ENCODE results near the gene OSBPL10.

OSBPL10 gene

GRCh38 chr3:31763731-31764130, 217.3 kb downstream of the OSBPL10 start:
- DNase-seq = no peak

GRCh38 chr3:31762888-31763351, 218.1 kb downstream of the OSBPL10 start:
- no peak for DNase-seq

GRCh38 chr3:31762097-31762764, 218.8 kb downstream of the OSBPL10 start:
- no peak for DNase-seq

- DNase-seq = no peak
These were observed 220.4 kb downstream of the OSBPL10 start for GRCh38 chr3:31760654-31761053.

DNA sequence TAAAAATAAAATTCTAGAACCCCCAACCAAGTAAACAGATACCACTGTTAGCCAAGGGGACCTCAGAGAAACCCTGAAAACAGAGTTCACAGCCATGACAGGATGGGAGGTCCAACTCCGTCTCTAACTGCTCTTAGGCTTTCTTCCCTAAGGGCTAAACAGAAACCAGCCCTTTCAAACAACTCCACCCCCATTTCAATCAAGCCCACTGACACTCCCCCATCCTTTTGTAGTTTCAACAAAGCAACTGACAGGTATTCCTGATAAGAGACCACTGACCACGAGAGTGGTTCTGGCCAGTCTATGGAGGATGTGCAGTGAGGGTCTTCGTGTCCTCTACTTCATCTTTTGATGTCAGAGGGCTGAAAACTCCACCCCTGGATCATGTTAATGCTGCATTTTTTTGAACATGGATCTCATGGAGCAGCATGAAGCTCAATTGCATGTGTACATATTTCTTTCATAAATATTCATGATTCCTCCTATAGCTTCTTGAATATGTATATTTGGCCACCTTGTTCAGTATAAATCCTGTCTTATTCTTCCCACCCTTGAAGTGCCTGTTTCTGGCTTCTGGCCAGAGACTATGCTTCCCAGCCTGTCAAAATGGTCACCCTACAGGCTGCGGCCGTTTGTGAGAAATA, 222.6 kb downstream of the OSBPL10 start:
- no peak for DNase-seq

- no peak for DNase-seq
These were observed 225.0 kb downstream of the OSBPL10 start for GRCh38 chr3:31755926-31756658.

- no peak for DNase-seq
These were observed 226.3 kb downstream of the OSBPL10 start for GRCh38 chr3:31754575-31755278.

GRCh38 chr3:31753050-31753425, 228.0 kb downstream of the OSBPL10 start:
- no peak for DNase-seq

- no peak for DNase-seq
These were observed 228.6 kb downstream of the OSBPL10 start for GRCh38 chr3:31752305-31753049.

- DNase-seq = no peak
These were observed 230.7 kb downstream of the OSBPL10 start for GRCh38 chr3:31750341-31750740.

DNA sequence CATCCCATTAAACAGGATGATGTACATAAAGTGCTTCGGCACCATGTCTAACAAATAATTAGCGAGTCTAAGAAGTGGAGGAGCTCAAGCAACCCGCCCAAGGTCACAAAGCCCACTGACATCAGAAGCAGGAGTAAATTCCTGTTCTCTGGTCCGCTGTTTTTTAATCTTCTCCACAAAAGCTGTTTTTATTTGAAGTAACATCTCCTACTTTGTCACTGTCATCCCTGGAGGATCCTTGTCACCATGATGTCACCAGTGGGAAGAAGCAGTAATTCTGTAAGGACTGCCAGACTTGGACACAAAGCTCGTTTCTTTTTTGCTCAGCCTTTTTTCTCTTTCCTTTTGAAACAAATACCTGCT, 232.1 kb downstream of the OSBPL10 start:
- DNase-seq = no peak

- no peak for DNase-seq
These were observed 232.7 kb downstream of the OSBPL10 start for GRCh38 chr3:31748281-31748932.

DNA sequence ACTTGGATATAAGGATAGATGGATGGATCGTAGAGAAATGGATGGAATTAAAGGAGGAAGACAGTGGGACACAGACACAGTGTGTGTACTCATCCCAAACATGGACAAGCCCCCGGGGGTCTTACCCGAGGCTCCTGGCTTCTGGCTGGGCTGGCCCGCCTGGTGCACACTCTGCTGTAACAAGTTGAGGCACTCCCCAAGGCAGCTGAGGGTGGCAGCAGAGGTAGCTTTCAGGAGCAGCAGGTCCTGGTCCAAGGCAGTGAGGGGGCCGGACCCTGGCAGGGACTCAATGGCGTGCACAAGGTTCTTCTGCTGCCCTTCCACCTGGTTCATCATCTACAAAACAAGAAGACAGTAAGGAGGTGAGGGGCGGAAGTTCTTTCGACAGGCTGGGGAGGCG, 233.3 kb downstream of the OSBPL10 start:
- no peak for DNase-seq

DNA sequence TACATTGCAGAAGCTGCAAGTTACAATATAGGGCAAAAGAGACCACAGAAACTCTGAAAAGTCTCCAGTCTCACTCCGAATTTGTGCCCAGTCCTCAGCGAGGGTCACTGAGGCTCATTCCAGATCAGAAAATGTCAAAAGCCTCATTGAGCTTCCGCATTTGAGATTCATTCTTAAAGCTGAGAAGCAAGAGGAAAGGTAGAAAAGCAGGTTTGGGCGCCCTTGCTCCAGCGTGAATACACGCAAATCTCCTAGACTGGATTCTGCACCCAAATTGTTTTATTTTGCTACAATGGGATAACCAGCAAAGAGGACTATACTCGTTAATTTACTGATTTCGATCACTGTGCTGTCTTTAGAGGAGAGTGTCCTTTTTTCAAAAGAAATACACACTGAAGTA, 236.1 kb downstream of the OSBPL10 start:
- DNase-seq = no peak

- no peak for DNase-seq
These were observed 237.6 kb downstream of the OSBPL10 start for GRCh38 chr3:31743331-31744089.

DNA sequence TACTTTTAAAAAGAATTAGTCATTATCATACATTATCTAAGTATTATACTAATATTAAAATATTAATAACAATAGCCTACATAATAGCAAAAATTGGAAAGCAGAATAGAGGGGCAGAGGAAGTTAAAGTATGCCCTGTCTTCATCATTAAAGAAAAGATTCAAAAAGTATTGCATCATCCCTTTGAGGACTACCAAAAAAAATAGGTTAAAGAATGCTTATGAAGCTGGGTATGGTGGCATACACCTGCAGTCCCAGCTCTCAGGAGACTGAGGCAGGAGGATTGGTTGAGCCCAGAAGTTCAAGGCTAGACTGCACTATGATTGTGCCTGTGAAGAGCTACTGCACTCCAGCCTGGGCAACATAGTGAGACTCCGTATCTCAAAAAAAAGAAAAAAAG, 240.7 kb downstream of the OSBPL10 start:
- DNase-seq = no peak

DNA sequence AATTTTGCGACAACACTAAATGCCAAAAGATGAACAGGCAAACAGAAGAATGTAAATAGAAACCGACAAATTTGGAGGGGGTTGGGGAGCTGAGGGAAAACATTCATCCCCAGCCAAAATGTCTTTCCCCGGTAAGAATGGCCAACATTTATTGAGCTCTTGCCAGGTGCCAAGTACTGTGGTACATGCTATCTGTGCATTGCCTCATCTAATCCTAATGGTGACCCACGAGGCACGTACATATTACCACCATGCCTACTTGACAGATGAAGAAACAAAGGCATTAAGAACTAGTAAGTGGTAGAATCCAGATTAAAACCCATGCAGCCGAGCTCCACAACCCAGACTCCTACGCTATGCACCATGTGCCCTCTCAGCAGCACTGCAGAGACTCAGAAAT, 242.7 kb downstream of the OSBPL10 start:
- DNase-seq = no peak

- no peak for DNase-seq
These were observed 245.4 kb downstream of the OSBPL10 start for GRCh38 chr3:31735667-31736066.

DNA sequence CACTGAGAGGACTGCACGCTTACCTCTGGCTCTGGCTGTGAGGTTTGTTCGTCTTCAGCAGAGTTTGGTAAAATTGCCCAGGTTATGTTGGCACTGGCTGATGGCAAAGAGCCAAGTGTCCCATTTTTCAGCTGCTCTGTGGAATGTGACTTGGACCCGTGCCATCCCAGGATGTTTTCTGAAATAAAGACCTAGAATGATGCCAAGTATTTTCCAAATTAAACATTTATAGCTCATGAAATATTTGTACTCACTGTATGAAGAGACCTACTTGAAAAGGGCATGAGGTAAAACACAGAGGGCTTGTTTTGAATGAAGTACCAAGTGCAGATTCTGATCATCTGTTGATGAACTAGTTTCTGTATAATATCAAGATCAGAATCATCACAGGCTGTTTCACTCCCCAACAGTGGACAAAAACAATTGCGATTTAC, 247.8 kb downstream of the OSBPL10 start:
- no peak for DNase-seq

GRCh38 chr3:31732548-31732947, 248.5 kb downstream of the OSBPL10 start:
- DNase-seq = no peak

- no peak for DNase-seq
These were observed 251.5 kb downstream of the OSBPL10 start for GRCh38 chr3:31729573-31729972.
